ENCODE results near the gene TIGD3. TPM values are rescaled to one million over a fixed set of nuclear protein-coding genes. Genes with fewer than 3 reads are reported as not detected.

The TIGD3 gene
- total RNA-seq, 1 experiment from 2014 or later, result not detected

DNA sequence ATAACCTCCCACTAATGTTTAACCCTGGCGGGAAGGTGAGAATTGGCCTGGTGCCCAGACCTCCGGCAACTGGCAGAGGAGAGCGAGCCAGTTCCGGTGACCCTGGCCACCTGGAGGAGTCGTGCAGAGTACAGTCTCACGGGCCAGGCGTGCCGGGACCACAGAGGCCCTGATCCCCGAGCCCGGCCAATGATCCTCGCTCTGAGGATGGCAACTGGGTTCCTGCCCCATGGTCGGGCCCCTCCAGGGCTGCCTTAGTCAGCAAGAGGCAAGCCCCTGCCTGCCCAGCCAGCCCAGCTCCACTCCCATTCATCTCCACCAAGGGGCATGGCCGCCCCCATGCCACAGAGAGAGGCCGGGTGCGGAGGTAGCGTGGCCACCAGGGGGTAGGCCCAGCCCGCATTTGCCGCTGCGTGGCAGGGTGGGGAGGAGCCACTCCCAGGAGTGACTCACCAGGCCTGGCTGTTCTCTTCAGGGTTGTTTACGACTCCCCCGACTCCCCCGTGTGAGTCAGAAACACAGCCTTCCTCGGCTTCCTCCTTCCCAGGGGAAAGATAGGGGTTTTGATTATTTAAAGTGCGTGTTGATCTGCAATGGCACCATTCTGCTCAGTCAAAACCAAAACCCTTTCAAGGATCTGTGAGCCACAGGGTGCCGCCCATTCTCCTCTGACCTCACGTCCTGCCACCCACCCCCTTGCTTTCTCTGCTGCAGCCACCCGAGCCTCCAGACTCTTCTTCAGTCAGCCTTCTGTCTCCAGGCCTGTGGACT lies 27.7 kb downstream of the TIGD3 start, which contains the start of gene SLC25A45:
TSS of gene SLC25A45 (minus strand) at position 614 of the 771 bp plus-strand sequence. CDS start 695 bp downstream, outside the sequence.
- H3K4me3 ChIP-seq, result peak within 1 kb of the TSS; percentile 22
- peaks cover 11% of the 10 kb centered on the region for H3K36me3 ChIP-seq
- DNase-seq (ENCODE audit: low read depth in 1 of 2, low spot score in 2 of 2), result peak; percentile 100
- H3K9me3 ChIP-seq (replicated peaks), result peaks cover 3% of the 10 kb centered on the region; the same call in 1 of the 2 replicates
- H3K27ac ChIP-seq, result peak within 1 kb of the TSS; percentile 92
- H3K27me3 ChIP-seq (replicated peaks), result no peaks in the 10 kb centered on the region
- H3K4me1 ChIP-seq (replicated peaks), result peaks cover 64% of the 10 kb centered on the region

- H3K4me3 ChIP-seq, result peak overlapping the region; percentile 1; the same call in 1 of the 2 replicates
- H3K9me3 ChIP-seq (replicated peaks), result peaks cover 3% of the 10 kb centered on the region; the same call in 1 of the 2 replicates
- H3K27ac ChIP-seq, result peak overlapping the region; percentile 92
- H3K27me3 ChIP-seq (replicated peaks), result no peaks in the 10 kb centered on the region
- peaks cover 71% of the 10 kb centered on the region for H3K4me1 ChIP-seq (replicated peaks)
- peaks cover 18% of the 10 kb centered on the region for H3K36me3 ChIP-seq
- no peak for DNase-seq (ENCODE audit: low read depth in 1 of 2, low spot score in 2 of 2)
Measured at GRCh38 chr11:65382804-65383368, 28.3 kb downstream of the TIGD3 start.

DNA sequence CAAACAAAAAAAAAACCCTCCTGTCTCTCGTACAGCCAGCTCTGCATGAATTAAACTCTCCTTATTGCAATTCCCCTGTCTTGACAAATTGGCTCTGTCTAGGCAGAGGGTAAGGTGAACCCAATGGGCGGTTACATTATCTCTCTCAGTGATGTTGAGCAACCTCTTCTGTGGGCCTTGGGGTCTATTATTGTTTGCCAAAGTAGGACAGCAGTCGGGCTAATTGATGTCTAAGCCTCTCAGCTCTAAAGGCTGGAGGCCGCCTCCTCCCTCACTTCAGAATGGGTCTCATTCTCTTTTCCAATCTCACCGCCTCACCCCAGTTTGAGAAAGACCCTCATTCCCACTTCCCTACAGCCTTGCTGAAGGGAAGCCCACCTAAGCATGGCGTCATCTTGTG lies 29.2 kb downstream of the TIGD3 start:
- Histone ChIP-seq H3K4me1 (replicated peaks) (peaks cover 78% of the 10 kb centered on the region), H3K4me3 (no peak overlapping the region), H3K9me3 (replicated peaks) (peaks cover 3% of the 10 kb centered on the region; the same call in 1 of the 2 replicates), H3K27ac (peak overlapping the region; percentile 92), H3K27me3 (replicated peaks) (no peaks in the 10 kb centered on the region), H3K36me3 (peaks cover 27% of the 10 kb centered on the region)
- no peak for DNase-seq (ENCODE audit: low read depth in 1 of 2, low spot score in 2 of 2)

- H3K4me3 ChIP-seq, result no peak overlapping the region
- H3K36me3 ChIP-seq, result peaks cover 33% of the 10 kb centered on the region
- H3K27me3 ChIP-seq (replicated peaks), result no peaks in the 10 kb centered on the region
- peaks cover 3% of the 10 kb centered on the region; the same call in 1 of the 2 replicates for H3K9me3 ChIP-seq (replicated peaks)
- peak overlapping the region; percentile 92 for H3K27ac ChIP-seq
- DNase-seq (ENCODE audit: low read depth in 1 of 2, low spot score in 2 of 2), result peak; percentile 52 to 55
- peaks cover 84% of the 10 kb centered on the region for H3K4me1 ChIP-seq (replicated peaks)
Measured at GRCh38 chr11:65384301-65384889, 29.8 kb downstream of the TIGD3 start.

GRCh38 chr11:65386307-65387140 lies 32.0 kb downstream of the TIGD3 start, which contains the start of gene FRMD8:
TSS of gene FRMD8 (plus strand) at chr11:65386637. CDS start at chr11:65387037, 400 bp downstream.
- Histone ChIP-seq H3K4me1 (replicated peaks) (peaks cover 93% of the 10 kb centered on the region), H3K27ac (peak within 1 kb of the TSS; percentile 88), H3K4me3 (peak within 1 kb of the TSS; percentile 94), H3K27me3 (replicated peaks) (no peaks in the 10 kb centered on the region), H3K36me3 (peaks cover 52% of the 10 kb centered on the region), H3K9me3 (replicated peaks) (peaks cover 3% of the 10 kb centered on the region; the same call in 1 of the 2 replicates)
- DNase-seq (ENCODE audit: low read depth in 1 of 2, low spot score in 2 of 2), result peak; percentile 94 to 95

GRCh38 chr11:65388731-65389130 lies 34.2 kb downstream of the TIGD3 start:
- Histone ChIP-seq H3K9me3 (replicated peaks) (peaks cover 3% of the 10 kb centered on the region; the same call in 1 of the 2 replicates), H3K4me1 (replicated peaks) (peaks cover 79% of the 10 kb centered on the region), H3K27ac (no peak overlapping the region), H3K27me3 (replicated peaks) (no peaks in the 10 kb centered on the region), H3K4me3 (no peak overlapping the region), H3K36me3 (peaks cover 74% of the 10 kb centered on the region)
- no peak for DNase-seq (ENCODE audit: low read depth in 1 of 2, low spot score in 2 of 2)

- peaks cover 3% of the 10 kb centered on the region; the same call in 1 of the 2 replicates for H3K9me3 ChIP-seq (replicated peaks)
- peak; percentile 44 to 59 for DNase-seq (ENCODE audit: low read depth in 1 of 2, low spot score in 2 of 2)
- H3K4me1 ChIP-seq (replicated peaks), result peaks cover 72% of the 10 kb centered on the region
- H3K36me3 ChIP-seq, result peaks cover 81% of the 10 kb centered on the region
- no peak overlapping the region for H3K4me3 ChIP-seq
- H3K27ac ChIP-seq, result peak overlapping the region; percentile 45
- no peaks in the 10 kb centered on the region for H3K27me3 ChIP-seq (replicated peaks)
Measured at GRCh38 chr11:65389294-65389980, 34.9 kb downstream of the TIGD3 start.

- Histone ChIP-seq H3K27ac (peak overlapping the region; percentile 45), H3K27me3 (replicated peaks) (no peaks in the 10 kb centered on the region), H3K4me1 (replicated peaks) (peaks cover 63% of the 10 kb centered on the region), H3K4me3 (0 out of 2 replicates have a peak overlapping the region, but pooled peaks have one; percentile 3), H3K36me3 (peaks cover 90% of the 10 kb centered on the region), H3K9me3 (replicated peaks) (peaks cover 3% of the 10 kb centered on the region; the same call in 1 of the 2 replicates)
- peak; percentile 68 to 72 for DNase-seq (ENCODE audit: low read depth in 1 of 2, low spot score in 2 of 2)
Measured at GRCh38 chr11:65390099-65390941, 35.8 kb downstream of the TIGD3 start.

DNA sequence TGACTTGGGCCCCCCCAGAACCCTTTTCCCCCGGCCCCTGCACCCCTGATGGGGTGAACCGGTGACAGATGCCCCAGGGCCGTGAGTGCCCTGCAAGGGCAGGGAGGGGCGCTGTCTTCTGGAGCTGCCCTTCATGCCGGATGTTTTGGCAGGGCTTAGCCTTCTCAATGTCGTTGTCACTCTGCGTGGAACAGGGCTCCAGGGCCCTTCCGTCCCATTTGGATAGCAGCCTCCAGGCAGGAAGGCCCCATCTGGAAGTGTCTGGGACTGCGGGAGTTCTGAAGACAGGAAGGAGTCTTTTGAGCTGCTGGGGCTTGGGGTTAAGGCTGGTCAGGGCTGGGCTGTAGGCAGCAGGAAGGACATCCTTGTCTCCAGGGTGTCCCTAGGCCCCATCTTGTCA lies 36.4 kb downstream of the TIGD3 start:
- Histone ChIP-seq H3K36me3 (peaks cover 97% of the 10 kb centered on the region), H3K4me1 (replicated peaks) (peaks cover 59% of the 10 kb centered on the region), H3K27ac (peak overlapping the region; percentile 45), H3K4me3 (0 out of 2 replicates have a peak overlapping the region, but pooled peaks have one; percentile 3), H3K9me3 (replicated peaks) (peaks cover 3% of the 10 kb centered on the region; the same call in 1 of the 2 replicates), H3K27me3 (replicated peaks) (no peaks in the 10 kb centered on the region)
- DNase-seq (ENCODE audit: low read depth in 1 of 2, low spot score in 2 of 2), result peak; percentile 57 to 74

DNA sequence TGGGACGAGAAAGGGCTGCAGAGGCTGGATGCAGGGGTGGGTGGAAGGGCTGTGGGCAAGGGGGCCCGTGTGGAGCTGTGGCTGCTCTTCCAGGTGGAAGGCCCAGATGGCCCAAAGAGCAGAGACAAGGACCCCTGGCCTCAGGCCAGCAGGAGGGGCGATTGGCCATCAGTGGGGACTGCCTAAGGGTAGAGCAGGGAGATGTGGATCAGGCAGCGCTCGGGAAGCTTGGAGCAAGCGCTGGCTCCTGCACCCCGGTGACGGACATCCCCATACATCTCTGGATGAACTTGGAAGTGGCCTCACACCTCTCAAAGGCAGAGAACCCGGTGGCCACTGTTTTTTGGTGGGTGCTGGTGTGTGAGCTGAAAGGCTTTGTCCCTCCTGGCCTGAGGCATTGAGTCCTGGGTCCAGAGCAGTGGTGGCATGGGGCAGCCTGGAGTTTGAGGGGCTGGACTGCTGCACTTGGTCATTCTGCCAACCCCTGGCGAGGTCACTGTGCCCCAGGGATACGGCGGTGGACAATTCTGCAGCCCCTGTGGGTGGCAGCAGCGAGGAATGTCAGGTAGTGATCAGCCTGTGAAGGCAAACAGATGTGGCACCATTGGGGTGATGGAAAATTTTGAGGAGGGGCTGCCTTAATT lies 37.8 kb downstream of the TIGD3 start:
- Histone ChIP-seq H3K27me3 (replicated peaks) (no peaks in the 10 kb centered on the region), H3K9me3 (replicated peaks) (no peaks in the 10 kb centered on the region), H3K4me1 (replicated peaks) (peaks cover 45% of the 10 kb centered on the region), H3K36me3 (peaks cover 98% of the 10 kb centered on the region), H3K27ac (no peak overlapping the region), H3K4me3 (no peak overlapping the region)
- no peak for DNase-seq (ENCODE audit: low read depth in 1 of 2, low spot score in 2 of 2)

- H3K27me3 ChIP-seq (replicated peaks), result no peaks in the 10 kb centered on the region
- no peak for DNase-seq (ENCODE audit: low read depth in 1 of 2, low spot score in 2 of 2)
- no peak overlapping the region for H3K27ac ChIP-seq
- peaks cover 40% of the 10 kb centered on the region for H3K4me1 ChIP-seq (replicated peaks)
- H3K36me3 ChIP-seq, result peaks cover 98% of the 10 kb centered on the region
- no peaks in the 10 kb centered on the region for H3K9me3 ChIP-seq (replicated peaks)
- no peak overlapping the region for H3K4me3 ChIP-seq
Measured at GRCh38 chr11:65392899-65393298, 38.3 kb downstream of the TIGD3 start.
